Esophagus squamous epithelium (tissue), 4 donors: ENCODE data around the gene GJB3.

Experiments
- CTCF ChIP-seq, 6 experiments: fragments of 450-650 bp in 4 of 6; fragments of 200-600 bp in 2 of 6; sonication (generic) in 2 of 6; IDR thresholded peaks; one replicate each; pipeline ENCODE4 v1.5.1; 2016 to 2019; ENCODE audit warnings: antibody characterized with exemption in 6 of 6, mild to moderate bottlenecking in 4 of 6, moderate library complexity in 4 of 6
- POLR2A ChIP-seq, 4 donors: fragments of 450-650 bp; IDR thresholded peaks; one replicate each; pipeline ENCODE4 v1.6.1; 2017; ENCODE audit warnings: antibody characterized with exemption in 4 of 4, mild to moderate bottlenecking in 4 of 4, moderate library complexity in 3 of 4

DNA sequence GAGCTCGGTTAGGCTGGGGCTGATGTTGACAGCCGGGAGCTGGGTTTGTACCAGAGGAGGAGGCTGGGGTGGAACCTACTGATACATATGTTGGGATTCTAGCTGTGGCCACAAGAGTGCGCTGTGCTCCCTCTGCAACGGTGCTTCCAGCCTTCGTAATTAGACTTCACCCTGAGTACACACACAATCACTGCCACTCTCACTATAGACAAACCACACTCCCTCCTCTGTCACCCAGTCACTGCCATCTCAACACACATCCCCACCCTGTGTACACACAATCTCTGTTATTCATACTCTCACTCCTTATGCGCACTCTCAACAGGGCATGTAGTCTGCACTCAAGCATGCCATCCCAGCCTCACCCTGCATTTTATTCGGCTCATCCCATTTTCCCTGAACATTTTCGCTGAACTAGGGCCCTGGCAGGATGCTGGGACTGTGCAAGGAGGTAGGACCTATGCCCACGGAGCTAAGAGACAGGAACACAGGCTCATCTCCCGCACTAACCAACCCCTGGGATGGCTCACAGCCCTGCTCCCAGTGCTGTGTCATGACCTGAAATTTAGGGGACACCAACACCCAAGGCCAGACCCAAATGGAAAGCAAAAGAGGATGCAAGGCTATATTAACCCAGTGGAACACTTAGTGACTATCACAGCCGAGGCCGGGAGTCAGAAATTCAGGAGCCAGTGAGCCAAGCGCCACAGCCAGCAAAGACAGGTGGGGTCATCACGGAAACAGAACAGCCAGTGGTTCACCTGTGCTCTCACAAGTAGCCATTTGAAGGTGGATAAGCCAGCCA, 5.7 kb downstream of the GJB3 start:
- TF ChIP-seq POLR2A (IDR thresholded peaks at IDR 0.05) (no peak), CTCF (IDR thresholded peaks at IDR 0.05) (peak; percentile 57 to 90 (median 76))
